ENCODE data around the gene SLC5A8. TPM values are rescaled to one million over a fixed set of nuclear protein-coding genes. Genes with fewer than 3 reads are reported as not detected.

SLC5A8 gene
- total RNA-seq, 1 donor = not detected

GRCh38 chr12:101207086-101207780 is 2.8 kb downstream of the SLC5A8 start:
- no peak overlapping the region for H3K4me3 ChIP-seq (ENCODE audit: low read depth, low read length)
- TF ChIP-seq CTCF (IDR thresholded peaks at IDR 0.05; ENCODE audit: insufficient read depth, low read depth, low read length) = no peak
- DNase-seq (ENCODE audit: low read depth) = no peak

GRCh38 chr12:101204602-101205304 is 5.3 kb downstream of the SLC5A8 start:
- no peak overlapping the region for H3K4me3 ChIP-seq (ENCODE audit: low read depth, low read length)
- TF ChIP-seq CTCF (IDR thresholded peaks at IDR 0.05; ENCODE audit: insufficient read depth, low read depth, low read length) = no peak
- no peak for DNase-seq (ENCODE audit: low read depth)

GRCh38 chr12:101200824-101201223 is 9.2 kb downstream of the SLC5A8 start:
- no peak overlapping the region for H3K4me3 ChIP-seq (ENCODE audit: low read depth, low read length)
- DNase-seq (ENCODE audit: low read depth) = no peak
- no peak for TF ChIP-seq CTCF (IDR thresholded peaks at IDR 0.05; ENCODE audit: insufficient read depth, low read depth, low read length)

- TF ChIP-seq CTCF (IDR thresholded peaks at IDR 0.05; ENCODE audit: insufficient read depth, low read depth, low read length) = no peak
- no peak for DNase-seq (ENCODE audit: low read depth)
- H3K4me3 ChIP-seq (ENCODE audit: low read depth, low read length) = no peak overlapping the region
Observed at GRCh38 chr12:101200145-101200544, 9.9 kb downstream of the SLC5A8 start.

- no peak for DNase-seq (ENCODE audit: low read depth)
- TF ChIP-seq CTCF (IDR thresholded peaks at IDR 0.05; ENCODE audit: insufficient read depth, low read depth, low read length) = no peak
- no peak overlapping the region for H3K4me3 ChIP-seq (ENCODE audit: low read depth, low read length)
Observed at GRCh38 chr12:101186291-101186690, 23.7 kb downstream of the SLC5A8 start.

GRCh38 chr12:101181776-101182175 is 28.3 kb downstream of the SLC5A8 start:
- TF ChIP-seq CTCF (IDR thresholded peaks at IDR 0.05; ENCODE audit: insufficient read depth, low read depth, low read length) = no peak
- H3K4me3 ChIP-seq (ENCODE audit: low read depth, low read length) = no peak overlapping the region
- DNase-seq (ENCODE audit: low read depth) = no peak

Data from fibroblast of villous mesenchyme (primary cell).